Fibroblast of mammary gland (primary cell): Measurements from ENCODE around the gene LRBA.

ENCODE experiments used
- DNase-seq: peaks from one replicate; pipeline ENCODE4 v3.0.0-alpha.2; 2010; ENCODE audit warnings: low read depth
- H3K4me3 ChIP-seq: 2 replicates; pipeline ENCODE4 v1.5.1; 2011; ENCODE audit warnings: low read depth, mild to moderate bottlenecking, low read length, moderate library complexity; ENCODE audit not compliant: control insufficient read depth
- CTCF ChIP-seq: conservative IDR thresholded peaks from 2 replicates; pipeline ENCODE4 v1.5.1; 2011; ENCODE audit warnings: low read depth, low read length, inconsistent platforms; ENCODE audit not compliant: control insufficient read depth, insufficient read depth

Gene LRBA

GRCh38 chr4:151046609-151047008 is 31.5 kb upstream of the LRBA start:
- TF ChIP-seq CTCF: no peak

GRCh38 chr4:151045907-151046306 is 30.8 kb upstream of the LRBA start:
- TF ChIP-seq CTCF: no peak
- H3K4me3 ChIP-seq: no peak overlapping the region
- no peak for DNase-seq

More at GRCh38 chr4:151046609-151047008, 31.5 kb upstream of the LRBA start:
- no peak for DNase-seq
- no peak overlapping the region for H3K4me3 ChIP-seq

- H3K4me3 ChIP-seq: no peak overlapping the region
- no peak for DNase-seq
- TF ChIP-seq CTCF: no peak
Observed at GRCh38 chr4:151043803-151044515, 28.9 kb upstream of the LRBA start.

- no peak for DNase-seq
- no peak for TF ChIP-seq CTCF
- H3K4me3 ChIP-seq: no peak overlapping the region
Observed at GRCh38 chr4:151039733-151040132, 24.6 kb upstream of the LRBA start.

- H3K4me3 ChIP-seq: no peak overlapping the region
- TF ChIP-seq CTCF: no peak
- no peak for DNase-seq
Observed at GRCh38 chr4:151038452-151039157, 23.5 kb upstream of the LRBA start.

- no peak for TF ChIP-seq CTCF
- H3K4me3 ChIP-seq: no peak overlapping the region
- no peak for DNase-seq
Observed at GRCh38 chr4:151035911-151036310, 20.8 kb upstream of the LRBA start.
